Left lung (tissue), 10 donors: ENCODE results near the gene POLR3B. TPM values are rescaled to one million over a fixed set of nuclear protein-coding genes. Genes with fewer than 3 reads are reported as not detected.

ENCODE experiments used
- ATAC-seq: fragments of 200-7000 bp; cut with Tn5 transposase; one replicate; pipeline ENCODE4 v1.9.1; 2020; ENCODE audit warnings: moderate library complexity
- DNase-seq, 4 donors: peaks; one replicate each; pipeline ENCODE4 v3.0.0-alpha.2; 2013 to 2020
- H3K27ac ChIP-seq, 2 donors: fragments of 200-600 bp; sonication (generic) in 1 of 2; one replicate each; pipeline versions ENCODE4 v1.5.0 to v1.8.0; 2020 to 2021
- H3K27me3 ChIP-seq, 2 donors: fragments of 200-600 bp; sonication (generic) in 1 of 2; one replicate each; pipeline versions ENCODE4 v1.5.0 to v1.8.0; 2020 to 2021
- H3K36me3 ChIP-seq, 2 donors: fragments of 200-600 bp; sonication (generic) in 1 of 2; one replicate each; pipeline versions ENCODE4 v1.5.0 to v1.8.0; 2020 to 2021
- H3K4me1 ChIP-seq, 2 donors: fragments of 200-600 bp; one replicate each; pipeline ENCODE4 v1.8.0; 2021
- H3K4me3 ChIP-seq, 2 donors: fragments of 200-600 bp; sonication (generic) in 1 of 2; one replicate each; pipeline versions ENCODE4 v1.5.0 to v1.8.0; 2020 to 2021; ENCODE audit warnings: mild to moderate bottlenecking in 1 of 2
- H3K9me3 ChIP-seq, 2 donors: fragments of 200-600 bp; sonication (generic) in 1 of 2; one replicate each; pipeline versions ENCODE4 v1.5.0 to v1.8.0; 2020 to 2021
- intact Hi-C, 2 donors: fragments of 100-400 bp; cut with DNase I; formaldehyde crosslinking; loops; one replicate each; pipeline versions ENCODE4 v1.11.2 to v1.14.2; 2022
- polyA plus RNA-seq, 6 donors: library from polyadenylated mRNA; unstranded; fragments of 120-200 nt; gene quantifications; one replicate each; pipeline ENCODE4 v1.2.1, GENCODE V29; 2013; ENCODE audit not compliant: insufficient read length in 6 of 6
- total RNA-seq, 2 donors: library from RNA; stranded (reverse); fragmentation: NEBNext Ultra II Directional; extraction: Animal tissue kit (Norgen Biotek cat#: 25700); gene quantifications; one replicate each; pipeline ENCODE4 v1.2.1, GENCODE V29; 2021
- TF ChIP-seq, protein P1 (sequence below), 2 donors: fragments of 200-600 bp; sonication (generic) in 1 of 2; IDR thresholded peaks; one replicate each; pipeline versions ENCODE4 v1.5.0 to v1.8.0; 2021; ENCODE audit warnings: antibody characterized with exemption in 2 of 2
- donor health status: DM: no; HTN: yes; CAD: no.
- donor health status: DM: no; HTN: no; CAD: no.

Gene POLR3B
- total and polyA plus RNA-seq, 8 donors = 10.9 to 14.6 (median 13.3) TPM

DNA sequence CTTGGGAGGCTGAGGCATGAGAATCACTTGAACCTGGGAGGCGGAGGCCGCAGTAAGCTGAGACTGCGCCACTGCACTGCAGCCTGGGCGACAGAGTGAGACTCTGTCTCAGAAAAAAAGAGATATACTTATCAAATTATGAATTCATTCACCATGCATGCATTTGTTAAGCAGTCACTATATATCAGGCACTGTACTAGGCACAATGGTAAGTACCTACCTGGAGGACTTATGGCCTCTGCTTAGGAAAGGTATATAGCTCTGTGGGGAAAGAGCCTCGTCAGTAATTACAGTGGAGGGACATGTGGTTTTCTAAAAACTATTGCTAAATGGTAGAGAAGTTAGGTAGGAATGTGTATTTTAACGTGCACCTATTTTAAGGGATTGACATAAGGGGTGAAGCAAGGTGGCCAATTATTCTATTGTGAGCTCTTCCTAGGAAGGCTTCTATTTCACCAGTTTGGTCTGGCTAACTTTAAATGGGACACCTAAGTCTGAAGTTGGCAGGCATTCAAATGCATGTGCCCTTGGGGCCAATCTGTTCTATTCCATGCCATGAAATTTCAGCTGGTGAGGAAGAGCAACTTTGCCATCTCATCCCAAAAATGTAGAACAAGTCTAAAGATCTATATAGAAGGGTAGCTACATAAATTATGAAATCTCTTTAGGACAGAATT lies 40.0 kb upstream of the POLR3B start:
- ATAC-seq (no peak), DNase-seq (no peak)
- no peak overlapping the region for H3K4me3 ChIP-seq
- H3K4me1 ChIP-seq = no peaks in the 10 kb centered on the region
- H3K27ac ChIP-seq = no peak overlapping the region
- H3K9me3 ChIP-seq = no peaks in the 10 kb centered on the region
- no peaks in the 10 kb centered on the region for H3K27me3 ChIP-seq
- intact Hi-C loops = no loop called here
- TF ChIP-seq, protein P1, sequence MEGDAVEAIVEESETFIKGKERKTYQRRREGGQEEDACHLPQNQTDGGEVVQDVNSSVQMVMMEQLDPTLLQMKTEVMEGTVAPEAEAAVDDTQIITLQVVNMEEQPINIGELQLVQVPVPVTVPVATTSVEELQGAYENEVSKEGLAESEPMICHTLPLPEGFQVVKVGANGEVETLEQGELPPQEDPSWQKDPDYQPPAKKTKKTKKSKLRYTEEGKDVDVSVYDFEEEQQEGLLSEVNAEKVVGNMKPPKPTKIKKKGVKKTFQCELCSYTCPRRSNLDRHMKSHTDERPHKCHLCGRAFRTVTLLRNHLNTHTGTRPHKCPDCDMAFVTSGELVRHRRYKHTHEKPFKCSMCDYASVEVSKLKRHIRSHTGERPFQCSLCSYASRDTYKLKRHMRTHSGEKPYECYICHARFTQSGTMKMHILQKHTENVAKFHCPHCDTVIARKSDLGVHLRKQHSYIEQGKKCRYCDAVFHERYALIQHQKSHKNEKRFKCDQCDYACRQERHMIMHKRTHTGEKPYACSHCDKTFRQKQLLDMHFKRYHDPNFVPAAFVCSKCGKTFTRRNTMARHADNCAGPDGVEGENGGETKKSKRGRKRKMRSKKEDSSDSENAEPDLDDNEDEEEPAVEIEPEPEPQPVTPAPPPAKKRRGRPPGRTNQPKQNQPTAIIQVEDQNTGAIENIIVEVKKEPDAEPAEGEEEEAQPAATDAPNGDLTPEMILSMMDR (IDR thresholded peaks at IDR 0.05) = no peak
- peaks cover 0 to 94% of the 10 kb centered on the region in 2 donors for H3K36me3 ChIP-seq

DNA sequence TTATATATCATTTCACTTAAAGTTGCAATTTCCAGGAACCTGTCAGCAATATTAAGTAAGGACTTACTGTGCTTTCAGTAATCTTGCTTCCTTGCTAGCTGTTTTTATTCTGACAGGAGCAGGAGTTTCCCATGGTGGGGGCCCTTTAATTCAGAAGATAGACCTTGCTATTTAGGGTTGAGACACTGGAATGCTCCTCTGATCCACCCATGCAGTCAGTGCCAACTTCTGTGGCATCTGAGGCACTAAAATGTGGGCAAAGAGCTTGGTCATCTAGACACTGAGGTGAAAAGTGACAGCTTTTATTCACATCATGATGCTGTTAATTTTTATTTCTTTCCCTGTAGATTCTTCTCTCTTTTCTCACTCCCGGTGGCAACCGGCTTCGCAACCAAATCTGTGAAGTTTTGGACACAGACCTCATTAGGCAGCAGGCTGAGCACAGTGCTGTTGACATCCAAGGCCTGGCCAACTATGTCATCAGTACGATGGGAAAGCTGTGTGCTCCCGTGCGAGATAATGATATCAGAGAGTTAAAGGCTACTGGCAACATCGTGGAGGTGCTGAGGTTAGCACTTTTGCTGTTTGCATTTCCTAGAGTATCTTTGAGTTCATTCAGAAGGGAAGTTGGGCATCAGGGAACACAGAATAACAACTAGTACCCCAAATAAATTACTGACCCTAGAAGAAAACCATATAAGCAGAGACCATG lies 36.3 kb upstream of the POLR3B start:
- H3K4me3 ChIP-seq = no peak overlapping the region
- no peak for ATAC-seq
- no peak for DNase-seq
- TF ChIP-seq, protein P1 (IDR thresholded peaks at IDR 0.05) = no peak
- H3K4me1 ChIP-seq = no peaks in the 10 kb centered on the region
- intact Hi-C loops = no loop called here
- H3K27ac ChIP-seq = no peak overlapping the region
- no peaks in the 10 kb centered on the region for H3K27me3 ChIP-seq
- no peaks in the 10 kb centered on the region for H3K9me3 ChIP-seq
- peaks cover 0 to 99% of the 10 kb centered on the region in 2 donors for H3K36me3 ChIP-seq

DNA sequence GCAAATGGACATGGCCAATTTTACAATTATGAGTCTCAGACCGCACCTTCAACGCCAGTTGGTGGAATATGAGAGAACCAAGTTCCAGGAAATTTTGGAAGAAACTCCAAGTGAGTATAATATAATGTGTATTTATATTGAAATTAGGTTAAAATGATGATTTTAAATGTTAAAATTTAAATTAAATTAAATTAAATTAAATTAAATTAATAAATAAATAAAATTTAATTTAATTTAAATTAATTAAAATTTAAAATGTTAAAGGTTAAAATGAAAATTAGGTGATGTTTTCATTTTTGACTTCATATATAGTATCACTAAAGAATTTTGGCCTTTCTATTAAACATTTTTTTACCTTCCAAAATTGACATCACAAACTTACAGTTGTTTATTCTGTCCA lies 34.0 kb upstream of the POLR3B start:
- intact Hi-C loops = no loop called here
- Histone ChIP-seq H3K27me3 (no peaks in the 10 kb centered on the region), H3K27ac (no peak overlapping the region), H3K4me3 (no peak overlapping the region), H3K4me1 (no peaks in the 10 kb centered on the region), H3K36me3 (peaks cover 0 to 92% of the 10 kb centered on the region in 2 donors), H3K9me3 (no peaks in the 10 kb centered on the region)
- TF ChIP-seq, protein P1 (IDR thresholded peaks at IDR 0.05) = no peak
- ATAC-seq (no peak), DNase-seq (no peak)

DNA sequence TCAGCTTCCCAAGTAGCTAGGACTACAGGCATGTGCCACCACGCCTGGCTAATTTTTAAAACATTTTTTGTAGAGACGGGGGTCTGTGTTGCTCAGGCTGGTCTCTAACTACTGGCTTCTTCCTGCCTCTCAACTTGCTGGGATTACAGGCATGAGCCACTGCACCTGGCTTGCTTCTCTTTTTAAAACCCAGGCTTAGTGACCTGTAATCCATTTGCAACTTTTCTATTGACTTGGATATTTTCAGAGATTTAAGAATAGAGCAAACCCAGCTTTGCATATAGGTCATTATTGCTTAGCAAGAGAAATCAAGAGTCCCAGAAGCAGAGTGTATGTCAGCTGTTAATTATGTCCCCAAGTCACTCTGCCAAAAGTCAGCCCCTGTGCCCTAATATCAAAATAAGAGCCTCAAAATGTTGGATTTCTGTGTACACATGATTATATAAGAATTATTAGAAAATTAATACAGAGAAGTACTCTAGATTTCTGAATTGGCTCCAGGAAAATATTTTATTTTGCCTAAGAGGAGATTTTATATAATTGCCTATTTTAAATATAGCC lies 30.2 kb upstream of the POLR3B start:
- H3K27ac ChIP-seq = no peak overlapping the region
- no peaks in the 10 kb centered on the region for H3K9me3 ChIP-seq
- TF ChIP-seq, protein P1 (IDR thresholded peaks at IDR 0.05) = no peak
- peaks cover 0 to 65% of the 10 kb centered on the region in 2 donors for H3K36me3 ChIP-seq
- intact Hi-C loops = no loop called here
- no peaks in the 10 kb centered on the region for H3K27me3 ChIP-seq
- ATAC-seq (no peak), DNase-seq (peak in 1 of 4 donors; percentile 37)
- H3K4me3 ChIP-seq = no peak overlapping the region
- H3K4me1 ChIP-seq = peaks cover 0 to 14% of the 10 kb centered on the region in 2 donors

DNA sequence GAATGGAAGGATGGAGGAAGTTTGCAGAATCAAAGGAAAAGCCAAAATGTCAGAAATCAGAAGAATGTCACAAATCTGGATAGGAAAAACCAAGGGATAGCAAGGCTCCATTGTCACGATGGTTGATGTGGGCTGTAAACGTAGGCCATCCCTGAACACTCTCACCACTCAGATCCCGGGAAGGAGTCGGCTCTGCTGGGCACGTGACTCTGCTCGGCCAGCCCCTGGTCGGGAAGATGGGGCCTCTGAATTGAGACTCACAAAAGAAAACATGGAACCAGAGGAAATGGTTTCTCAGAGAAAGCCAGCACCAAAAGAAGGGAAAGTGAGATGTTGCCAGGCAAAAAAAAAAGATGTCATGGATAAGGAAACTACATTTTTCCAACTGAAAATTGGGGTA lies 28.8 kb upstream of the POLR3B start:
- H3K4me3 ChIP-seq = no peak overlapping the region
- TF ChIP-seq, protein P1 (IDR thresholded peaks at IDR 0.05) = no peak
- H3K9me3 ChIP-seq = no peaks in the 10 kb centered on the region
- DNase-seq (no peak), ATAC-seq (no peak)
- peaks cover 0 to 53% of the 10 kb centered on the region in 2 donors for H3K36me3 ChIP-seq
- intact Hi-C loops = no loop called here
- peaks cover 0 to 14% of the 10 kb centered on the region in 2 donors for H3K4me1 ChIP-seq
- peak overlapping the region in 1 of 2 donors; percentile 2 for H3K27ac ChIP-seq
- H3K27me3 ChIP-seq = no peaks in the 10 kb centered on the region
